B cell (primary cell): ENCODE data around the gene RAB6A.

ENCODE experiments used
- CTCF ChIP-seq: fragments of 200-600 bp; IDR thresholded peaks from one replicate; pipeline ENCODE4 v1.8.0; 2022; ENCODE audit warnings: antibody characterized with exemption, mild to moderate bottlenecking
- EZH2 ChIP-seq: IDR thresholded peaks from 2 replicates; pipeline ENCODE4 v1.6.1; 2012; ENCODE audit warnings: borderline replicate concordance, low read depth, mild to moderate bottlenecking, moderate library complexity, low read length; ENCODE audit not compliant: insufficient read depth, poor library complexity, severe bottlenecking

- TF ChIP-seq CTCF (no peak), EZH2 (no peak)
Measured at GRCh38 chr11:73651661-73652045, 109.2 kb downstream of the RAB6A start.
